Stimulated activated naive CD4-positive, alpha-beta T cell treated with Interleukin-2 at 50 U/mL for 16 hours (primary cell): ENCODE data around the gene QSER1.
A peak's percentile ranks its signal among the peaks of the same experiment; 100 is the strongest.
"Not testable (repeated sequence)": the region's sequence is repeated elsewhere in the genome, so short reads cannot be mapped to it uniquely, and the experiment has no call there.

ENCODE experiments used
- DNase-seq: peaks from one replicate; lab custom pipeline; 2025; lab: John Stamatoyannopoulos, UW

Gene QSER1

GRCh38 chr11:33001281-33001680, 108.7 kb downstream of the QSER1 start:
- no peak for DNase-seq

DNA sequence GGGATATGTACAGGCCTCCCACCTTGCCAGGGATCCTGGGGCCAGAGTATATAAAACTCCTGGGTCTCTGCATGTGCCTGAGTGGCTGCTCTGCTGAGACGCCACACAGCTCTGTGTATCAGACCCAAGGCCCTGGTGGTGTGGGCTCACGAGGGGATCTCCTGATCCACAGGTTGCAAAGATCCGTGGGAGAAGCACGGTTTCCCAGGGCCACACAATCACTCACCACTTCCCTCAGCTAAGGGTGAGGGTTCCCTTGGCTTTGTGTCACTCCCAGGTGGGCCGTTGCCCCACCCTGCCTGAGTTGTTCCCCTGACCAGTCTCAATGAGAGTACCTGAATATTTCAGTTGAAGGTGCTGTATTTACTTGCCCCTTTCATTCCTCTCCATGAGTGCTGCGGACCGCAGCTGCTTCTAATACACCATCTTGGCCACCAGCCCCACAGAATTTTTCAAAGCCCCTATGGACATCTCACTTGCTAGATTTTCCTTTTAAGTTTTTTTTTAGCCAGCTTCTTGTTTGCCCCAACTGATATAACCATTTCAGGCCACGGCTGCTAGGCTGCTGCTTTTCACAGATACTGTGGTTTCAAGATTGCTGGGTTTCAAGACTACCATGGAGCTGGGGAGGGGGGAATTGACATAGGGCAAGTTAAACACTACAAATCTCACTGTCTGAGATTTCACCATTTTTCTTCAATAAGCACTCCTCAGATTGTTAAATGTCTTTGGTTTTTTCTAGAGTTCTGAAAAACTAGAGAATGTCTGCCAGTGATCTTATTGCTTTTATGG, 109.3 kb downstream of the QSER1 start:
- DNase-seq, result no peak

GRCh38 chr11:33005175-33005574, 112.6 kb downstream of the QSER1 start:
- no peak for DNase-seq

- DNase-seq, result no peak
Measured at GRCh38 chr11:33006010-33006409, 113.4 kb downstream of the QSER1 start.

- DNase-seq, result no peak
Measured at GRCh38 chr11:33013755-33014154, 121.1 kb downstream of the QSER1 start.

DNA sequence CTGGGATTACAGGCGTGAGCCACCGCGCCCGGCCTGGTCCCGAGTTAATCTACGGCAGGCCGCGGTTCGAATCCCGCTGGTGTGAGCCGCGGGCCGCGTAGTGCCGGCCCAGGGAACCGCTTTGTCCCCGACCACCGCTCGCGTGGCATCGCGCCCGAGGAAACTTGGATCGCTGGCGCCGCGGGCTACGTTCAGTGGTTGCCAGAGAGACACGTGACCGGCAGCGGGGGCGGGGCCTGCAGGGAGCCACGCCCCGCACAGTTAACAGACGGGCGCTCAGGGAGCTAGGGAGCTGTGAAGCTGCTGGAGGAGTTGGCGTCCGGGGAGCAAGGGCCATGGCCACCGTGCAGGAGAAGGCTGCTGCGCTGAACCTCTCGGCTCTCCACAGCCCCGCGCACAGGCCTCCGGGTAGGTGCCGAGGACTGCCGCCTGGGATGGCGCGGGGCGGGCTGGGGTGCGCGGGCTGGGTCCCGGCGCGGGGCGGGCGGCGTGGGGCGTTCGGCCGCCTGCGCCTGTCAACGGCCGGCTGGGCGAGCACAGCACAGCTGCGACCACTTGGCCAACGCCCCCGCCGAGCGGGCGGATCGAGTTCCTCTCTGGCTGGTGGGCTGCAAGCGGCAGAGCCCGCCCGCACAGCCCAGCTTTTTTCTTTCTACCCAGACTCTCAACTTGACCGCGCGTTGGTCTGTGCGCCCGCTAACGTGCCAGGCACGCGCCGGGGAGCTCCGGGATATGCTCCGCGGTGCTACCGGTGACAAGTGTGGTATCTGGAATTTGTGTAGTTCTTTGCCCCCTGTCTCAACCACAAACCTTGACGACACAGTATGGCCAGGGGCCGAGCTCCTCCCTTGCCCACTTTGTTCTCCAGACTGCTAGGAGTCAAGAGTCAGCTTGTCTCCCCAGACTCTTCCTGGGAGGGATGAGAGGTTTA, 123.3 kb downstream of the QSER1 start, which contains the start of gene DEPDC7:
DEPDC7 (plus strand) TSS at position 258 of the 931 bp plus-strand sequence; CDS start at position 336, 78 bp downstream.
- peak; percentile 54 for DNase-seq

DNA sequence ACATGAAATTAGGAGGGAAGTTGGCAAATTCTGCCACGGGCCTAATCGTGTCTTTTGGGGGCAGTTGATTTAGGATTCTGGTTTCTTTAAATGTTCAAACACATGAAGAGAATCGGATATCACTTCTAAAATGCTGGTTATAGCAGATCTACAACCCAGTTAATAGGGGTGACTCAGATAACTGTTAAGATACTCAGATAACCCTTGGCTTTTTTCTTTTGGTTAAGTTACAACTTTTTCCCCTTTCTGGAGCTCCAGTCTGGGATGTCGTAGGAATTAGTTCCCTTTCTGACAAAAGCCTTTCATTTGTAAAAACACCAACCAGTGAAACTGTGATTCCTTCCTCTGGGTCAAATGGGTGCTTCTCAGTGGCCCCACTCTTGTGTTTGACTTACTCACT, 124.0 kb downstream of the QSER1 start:
- no peak for DNase-seq

DNA sequence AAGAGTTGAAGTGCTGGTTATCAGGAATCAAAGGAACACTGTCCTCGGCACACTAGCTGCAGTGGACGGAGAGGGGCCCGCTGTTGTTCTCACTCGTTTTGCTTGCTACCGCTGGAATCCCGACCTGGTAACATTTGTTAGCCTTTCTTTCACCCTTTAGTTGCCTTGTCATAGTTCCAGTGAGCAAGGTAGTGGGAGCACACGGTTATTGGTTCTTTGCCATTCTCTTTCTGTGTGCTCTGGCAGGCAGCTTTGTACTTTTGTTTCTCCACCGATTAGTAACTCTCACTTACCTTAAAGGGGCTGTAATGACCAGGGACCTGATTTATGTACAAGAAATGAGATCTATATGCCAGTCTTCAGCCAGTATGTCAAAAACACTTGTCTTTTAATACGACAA, 124.9 kb downstream of the QSER1 start:
- DNase-seq, result no peak

GRCh38 chr11:33017965-33018364, 125.4 kb downstream of the QSER1 start:
- DNase-seq, result no peak

- no peak for DNase-seq
Measured at GRCh38 chr11:33018840-33019239, 126.2 kb downstream of the QSER1 start.

DNA sequence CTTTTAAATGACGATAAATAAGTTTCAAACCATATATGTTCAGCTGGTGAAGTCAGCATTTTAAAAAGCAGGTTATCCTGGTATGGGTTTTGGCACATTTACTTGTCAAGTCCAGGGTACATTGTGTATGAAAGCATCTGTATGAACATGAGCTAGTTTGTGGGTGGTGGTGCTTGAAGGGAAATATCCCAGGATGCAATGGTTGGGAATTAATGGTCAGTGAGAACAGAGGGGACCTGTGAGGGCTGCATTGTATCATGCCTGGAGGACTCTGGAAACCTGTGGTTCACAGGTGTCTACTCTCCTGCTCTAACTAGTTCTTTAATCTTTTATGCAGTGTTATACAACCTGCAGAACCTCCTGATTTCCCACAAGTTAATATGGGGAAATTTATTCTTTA, 128.9 kb downstream of the QSER1 start:
- DNase-seq, result no peak

GRCh38 chr11:33021937-33022336, 129.3 kb downstream of the QSER1 start:
- DNase-seq, result no peak

DNA sequence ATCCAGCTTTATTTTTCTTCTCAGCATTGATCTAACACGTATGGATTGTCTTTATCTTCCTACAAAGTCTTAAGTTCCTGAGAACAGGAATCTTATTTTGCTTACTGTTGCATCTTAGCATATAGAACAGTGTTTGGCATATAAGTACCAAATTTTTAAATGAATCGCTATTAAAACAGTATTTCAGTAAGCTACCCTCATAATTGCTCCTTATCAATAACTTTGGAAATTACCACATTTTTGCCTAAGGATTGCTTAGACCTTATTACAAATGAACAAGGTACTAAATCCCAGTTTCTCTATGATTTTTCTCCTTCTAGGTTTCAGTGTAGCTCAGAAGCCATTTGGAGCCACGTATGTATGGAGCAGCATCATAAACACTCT, 132.7 kb downstream of the QSER1 start:
- DNase-seq, result no peak

DNA sequence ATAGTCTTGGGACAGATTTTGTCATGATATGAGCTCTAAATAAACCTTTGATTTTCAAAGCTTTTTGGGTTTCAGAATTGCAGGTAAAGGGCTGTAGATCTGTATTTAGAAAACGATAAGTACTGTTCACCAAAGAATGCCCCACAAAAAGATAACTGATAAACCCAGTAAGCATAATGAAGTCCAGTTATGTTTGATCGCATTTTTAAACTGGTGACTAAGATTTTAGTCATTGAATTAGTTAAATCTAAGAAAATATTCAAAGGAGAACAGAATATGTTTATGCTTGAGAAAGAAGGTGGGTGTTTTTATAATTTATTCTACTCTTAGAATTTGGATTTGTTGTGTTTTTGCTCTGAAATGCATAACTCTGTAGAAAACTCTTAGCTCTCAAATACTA, 134.6 kb downstream of the QSER1 start:
- DNase-seq, result no peak

- no peak for DNase-seq
Measured at GRCh38 chr11:33027846-33028536, 135.4 kb downstream of the QSER1 start.

- no peak for DNase-seq
Measured at GRCh38 chr11:33028537-33028914, 135.9 kb downstream of the QSER1 start.

GRCh38 chr11:33029218-33029617, 136.6 kb downstream of the QSER1 start:
- DNase-seq, result not testable (repeated sequence)
